HL-60/S4 treated with phorbol 12-myristate 13-acetate at 8.2 ng/mL for 4 days and 3 days (cell line): ENCODE data around the gene MAPK12.

Experiments used
- in situ Hi-C: fragments of 300-500 bp; cut with MboI; formaldehyde crosslinking; loops from 2 replicates; pipeline ENCODE4 v1.15.0; 2022; ENCODE audit warnings: low sequenced_read_pairs

MAPK12 gene

DNA sequence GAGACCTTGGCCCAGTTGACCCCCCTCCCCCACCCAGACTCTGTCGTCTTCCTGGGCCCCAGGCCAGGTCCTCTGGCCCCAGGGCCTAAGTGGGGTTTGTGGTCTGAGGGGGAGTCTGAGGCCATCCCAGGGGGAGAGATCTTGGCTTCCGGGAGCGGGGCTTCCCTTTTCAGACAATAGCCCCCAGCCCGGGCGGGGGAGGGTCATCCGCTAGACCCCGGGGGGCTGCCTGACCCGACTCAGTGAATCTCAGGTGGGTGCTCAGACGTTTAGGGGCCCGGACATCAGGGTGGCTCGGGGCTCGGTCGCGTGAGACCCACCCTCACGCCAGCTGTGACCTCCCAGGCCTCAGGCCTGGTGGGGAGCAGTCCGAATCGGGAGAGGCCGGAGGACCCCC lies 8.1 kb upstream of the MAPK12 start:
- in situ Hi-C loops: no loop called here

DNA sequence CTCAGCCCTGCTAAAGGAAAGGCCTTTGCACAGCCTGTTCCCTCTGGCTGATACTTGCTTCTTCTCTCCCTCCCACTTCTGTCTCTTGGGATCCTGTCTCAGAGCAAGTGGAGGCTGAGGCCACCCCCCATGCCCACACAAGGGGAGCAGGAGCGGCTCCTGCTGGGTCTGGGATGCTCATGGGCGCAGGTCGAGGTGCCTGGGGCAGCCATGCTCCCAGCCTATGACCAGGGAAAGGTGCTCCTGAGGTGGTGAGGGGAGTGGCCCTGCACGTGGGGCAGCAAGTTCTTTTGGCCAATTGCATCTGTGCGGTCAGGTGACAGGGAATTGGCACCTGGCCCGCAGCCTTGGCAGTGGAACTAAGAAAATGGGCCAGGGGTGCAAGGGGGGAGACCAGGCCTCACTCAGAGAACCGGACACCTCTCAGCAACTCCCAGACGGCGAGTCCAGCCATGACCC lies 7.2 kb upstream of the MAPK12 start:
- in situ Hi-C loops: no loop called here

DNA sequence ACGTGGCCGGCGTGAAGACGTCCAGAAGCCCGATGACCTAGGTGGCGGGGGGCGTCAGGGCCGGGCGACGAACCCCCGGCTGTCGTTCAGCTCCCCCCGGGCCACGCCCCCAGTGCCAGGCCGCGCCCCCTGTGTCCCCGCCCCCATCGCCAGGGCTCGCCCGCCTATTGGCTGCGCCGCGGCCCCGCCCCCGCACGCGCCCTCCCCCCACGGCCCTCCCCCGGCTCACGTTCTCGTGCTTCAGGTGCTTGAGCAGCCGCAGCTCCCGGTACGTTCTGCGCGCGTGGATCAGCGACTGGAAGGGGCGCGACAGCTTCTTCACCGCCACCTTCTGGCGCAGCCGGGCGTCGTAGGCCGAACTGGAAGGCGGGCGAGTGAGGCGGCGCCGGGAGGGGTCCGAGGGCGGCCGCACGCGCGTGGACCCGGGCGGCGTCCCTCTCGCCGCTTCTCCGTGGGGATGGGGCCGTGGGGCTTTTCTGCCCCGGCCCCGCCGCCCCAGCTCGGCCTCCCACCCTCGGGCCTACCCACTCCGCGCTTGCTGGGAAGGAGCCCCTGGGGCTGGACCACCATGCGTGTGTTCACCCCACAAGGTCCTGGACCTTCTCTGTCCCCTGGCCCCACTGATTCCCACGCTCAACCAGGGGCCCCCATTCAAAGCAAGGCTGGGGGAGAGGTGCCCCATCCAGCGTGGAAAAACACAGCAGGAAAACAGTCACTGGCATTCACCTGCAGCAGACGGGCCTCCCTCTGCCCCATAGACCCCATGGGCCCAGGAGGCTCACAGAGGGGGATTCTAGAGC lies 6.3 kb upstream of the MAPK12 start:
- in situ Hi-C loops: no loop called here

DNA sequence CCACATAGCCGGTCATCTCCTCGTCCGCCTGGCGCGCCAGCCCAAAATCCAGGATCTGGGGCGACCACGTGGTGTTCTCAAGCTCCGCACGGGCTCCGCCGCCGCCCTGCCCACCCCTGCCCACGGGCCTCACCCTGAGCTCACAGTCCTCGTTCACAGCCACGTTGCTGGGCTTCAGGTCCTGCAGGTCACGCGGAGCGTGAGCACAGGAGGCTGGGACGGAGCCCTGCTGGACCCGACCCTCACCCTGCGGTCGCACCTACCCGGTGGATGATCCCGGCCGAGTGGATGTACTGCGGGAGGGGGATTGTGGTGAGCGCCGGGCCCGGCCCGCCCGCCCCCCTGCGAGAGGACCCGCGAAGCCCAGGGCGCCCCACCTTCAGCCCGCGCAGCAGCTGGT lies 5.5 kb upstream of the MAPK12 start:
- in situ Hi-C loops: no loop called here

DNA sequence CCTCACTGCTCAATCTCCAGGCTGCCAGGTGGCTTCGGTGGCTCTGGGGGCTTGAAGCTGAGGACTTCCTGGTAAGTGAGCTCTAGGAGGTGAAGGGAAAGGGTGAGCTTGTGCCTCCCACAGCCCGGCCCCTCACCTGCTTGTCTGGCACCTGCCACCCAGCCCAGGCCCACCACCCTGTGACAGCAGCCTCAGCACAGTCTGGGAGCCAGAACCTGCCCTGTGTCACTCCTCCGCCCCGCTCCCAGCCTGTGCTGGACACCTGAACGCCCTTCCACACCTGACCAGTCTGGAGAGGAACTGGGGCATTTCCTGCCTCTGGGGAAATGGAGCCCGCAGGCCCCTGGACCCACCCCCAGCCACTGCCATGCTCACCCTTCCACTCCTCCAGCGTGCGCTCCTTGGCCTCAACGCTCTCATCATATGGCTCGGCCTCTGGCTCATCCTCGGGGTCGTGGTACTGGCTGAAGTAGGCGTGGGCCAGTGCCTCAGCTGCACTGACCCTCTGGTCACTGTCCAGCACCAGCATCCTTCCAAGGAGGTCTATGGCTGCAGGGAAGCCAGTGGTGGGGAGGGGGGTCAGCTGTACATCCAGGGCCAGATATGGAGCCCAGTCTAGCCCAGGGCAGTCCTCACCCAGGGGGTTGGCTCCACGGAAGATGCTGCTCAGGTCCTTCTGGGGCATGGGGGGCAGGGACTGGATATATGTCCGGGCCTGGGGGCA lies 3.6 kb upstream of the MAPK12 start:
- in situ Hi-C loops: no loop called here

DNA sequence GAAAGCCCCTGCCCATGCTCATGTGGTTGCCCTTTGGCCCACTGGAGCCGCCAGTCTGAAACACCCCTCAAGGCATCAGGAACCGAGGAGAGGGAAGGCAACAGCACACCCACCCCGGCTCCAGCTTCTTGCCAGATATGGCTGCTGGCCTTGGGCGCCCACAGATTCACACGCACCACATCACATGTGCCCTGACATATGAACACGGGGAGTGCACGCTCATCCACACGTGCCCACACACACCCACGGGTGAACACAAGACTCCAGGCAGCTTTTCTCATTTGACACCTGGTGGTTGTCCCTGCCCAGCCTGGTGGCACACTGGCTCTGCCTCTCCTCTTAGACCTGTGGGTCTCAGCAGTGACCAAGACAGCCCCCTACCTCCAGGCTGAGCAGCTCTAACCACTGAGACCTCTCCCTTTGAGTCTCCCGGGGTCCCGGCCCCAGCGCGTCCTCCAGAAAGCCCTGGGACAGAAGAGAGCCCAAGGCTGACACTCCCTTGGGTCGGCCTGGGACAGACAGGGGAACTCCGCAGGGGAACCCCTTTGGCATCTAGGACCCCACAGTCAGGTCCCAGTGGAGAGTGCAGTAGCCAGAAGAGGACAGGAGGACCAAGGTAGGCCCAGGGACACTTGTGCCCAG lies 2.7 kb upstream of the MAPK12 start:
- in situ Hi-C loops: no loop called here

DNA sequence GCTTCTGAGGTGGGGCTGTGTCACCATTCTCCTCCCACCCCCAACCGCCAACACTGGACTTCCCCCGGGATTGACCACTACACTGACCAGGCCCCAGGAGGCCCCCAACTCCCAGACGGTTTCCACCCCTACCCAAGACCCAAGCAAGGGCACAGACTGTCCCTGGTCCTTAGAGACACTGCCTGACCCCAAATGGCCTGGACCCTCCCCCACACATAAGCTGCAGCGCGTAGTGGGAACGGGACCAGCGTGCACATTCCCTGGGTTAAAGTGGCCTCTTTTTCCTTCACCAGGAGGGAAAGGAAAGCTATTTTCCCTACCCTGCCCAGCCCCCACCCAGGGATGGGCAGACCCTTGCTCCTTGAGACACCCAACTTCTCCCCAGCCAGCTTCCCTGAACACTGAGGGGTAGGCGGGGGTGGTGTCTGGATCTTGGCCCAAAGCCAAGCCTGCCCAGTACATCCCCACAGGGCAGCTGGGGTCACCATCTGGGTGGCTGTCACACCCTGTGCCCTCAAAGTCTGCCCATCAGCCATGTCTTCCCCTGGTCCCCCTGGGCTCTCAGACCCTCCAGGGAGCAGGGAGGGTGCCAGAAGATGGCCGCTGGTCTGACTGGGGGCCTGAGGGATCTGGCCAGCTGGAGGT lies 1.6 kb upstream of the MAPK12 start:
- in situ Hi-C loops: no loop called here

DNA sequence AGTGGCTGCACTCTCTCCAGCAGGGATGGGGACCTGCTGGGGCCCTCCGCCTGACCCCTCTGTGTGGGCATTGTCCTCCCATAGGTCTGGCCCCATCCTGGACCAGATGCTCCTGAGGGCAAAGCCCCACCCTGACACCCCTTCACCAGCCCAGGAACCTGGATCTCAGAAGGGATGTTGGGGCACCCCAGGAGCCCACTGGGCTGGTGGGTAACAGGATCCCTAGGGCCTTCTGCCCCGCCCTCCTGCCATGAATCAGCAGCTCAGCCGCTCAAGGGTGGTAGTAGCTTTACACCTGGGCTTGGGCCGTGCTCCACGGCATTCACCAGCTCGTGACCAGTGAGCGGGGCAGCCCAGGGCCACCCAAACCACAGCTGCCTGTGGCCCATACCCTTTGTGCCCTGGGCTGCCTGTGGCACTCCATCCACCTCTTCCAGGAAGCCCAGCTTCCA lies 1.0 kb upstream of the MAPK12 start:
- in situ Hi-C loops: no loop called here

DNA sequence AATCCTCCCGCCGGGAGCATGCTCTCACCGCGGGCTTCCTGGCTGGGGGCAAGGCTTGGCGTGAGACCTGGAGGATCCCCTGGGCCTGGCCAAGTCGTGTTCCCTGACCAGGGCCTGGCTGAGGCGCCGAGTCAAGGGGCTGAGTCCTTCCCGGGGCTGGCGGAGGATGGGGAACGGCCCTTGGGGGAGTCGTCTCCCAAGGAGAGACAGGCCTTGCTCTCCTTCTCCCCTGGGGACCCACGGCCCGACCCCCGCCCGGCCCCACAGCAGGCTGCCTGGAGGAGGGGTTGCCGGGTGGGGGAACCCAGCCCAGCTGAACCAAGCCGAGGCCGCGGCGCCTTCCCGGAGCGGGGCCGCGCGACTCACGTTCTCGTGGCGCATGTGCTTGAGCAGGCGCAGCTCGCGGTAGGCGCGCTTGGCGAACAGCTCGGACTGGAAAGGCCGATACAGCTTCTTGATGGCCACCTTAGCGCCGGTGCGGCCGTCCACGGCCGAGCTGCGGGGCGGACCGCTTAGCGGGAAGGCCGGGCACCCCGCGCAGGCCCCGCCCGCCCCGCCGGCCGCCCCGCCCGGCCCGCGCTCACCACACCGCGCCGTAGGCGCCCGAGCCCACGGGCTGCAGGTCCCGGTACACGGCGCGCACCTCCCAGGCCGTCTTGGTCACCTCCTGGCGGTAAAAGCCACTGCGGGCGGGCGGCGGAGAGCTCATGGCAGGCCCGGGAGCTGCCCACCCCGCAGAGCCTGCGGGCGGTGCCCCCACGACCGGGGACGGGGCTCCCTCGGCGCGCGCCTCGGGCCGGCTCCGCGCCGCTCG lies 475 bp downstream of the MAPK12 start:
- in situ Hi-C loops: no loop called here

DNA sequence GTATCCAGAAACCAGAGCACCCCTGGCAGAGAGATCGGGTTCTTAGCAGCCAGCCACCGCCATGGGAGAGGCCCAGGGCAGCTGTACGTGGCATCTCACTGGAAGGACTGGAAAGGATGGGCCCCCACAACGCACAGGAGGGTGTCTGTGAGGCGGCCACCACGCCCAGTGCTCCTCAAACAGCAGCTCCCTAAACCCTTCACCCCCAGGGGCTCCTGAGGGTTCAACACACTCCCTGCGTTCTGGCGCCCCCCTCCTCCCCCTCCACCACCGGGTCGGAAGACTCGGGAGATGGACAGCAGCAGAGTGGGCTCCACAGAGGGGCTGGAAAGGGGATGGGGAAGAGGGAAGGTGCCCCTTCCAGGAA lies 1.1 kb downstream of the MAPK12 start:
- in situ Hi-C loops: no loop called here

DNA sequence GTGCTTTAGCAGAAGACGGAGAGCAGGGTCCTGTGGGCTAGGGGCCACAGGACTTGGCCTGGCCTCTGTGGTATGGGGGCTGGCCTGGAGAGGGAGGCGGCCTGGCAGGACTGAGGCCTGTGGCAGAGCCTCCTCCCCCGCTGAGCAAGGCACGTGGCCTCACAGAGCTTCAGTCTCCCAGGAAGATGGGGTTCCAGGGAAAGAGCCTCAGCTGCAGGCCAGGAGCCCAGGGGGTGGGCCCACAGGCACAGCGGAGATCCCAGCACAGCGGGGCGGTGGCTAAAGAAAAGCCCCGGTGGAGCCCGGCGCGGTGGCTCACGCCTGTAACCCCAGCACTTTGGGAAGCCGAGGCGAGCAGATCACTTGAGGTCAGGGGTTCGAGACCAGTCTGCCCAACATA lies 2.2 kb downstream of the MAPK12 start:
- in situ Hi-C loops: no loop called here

DNA sequence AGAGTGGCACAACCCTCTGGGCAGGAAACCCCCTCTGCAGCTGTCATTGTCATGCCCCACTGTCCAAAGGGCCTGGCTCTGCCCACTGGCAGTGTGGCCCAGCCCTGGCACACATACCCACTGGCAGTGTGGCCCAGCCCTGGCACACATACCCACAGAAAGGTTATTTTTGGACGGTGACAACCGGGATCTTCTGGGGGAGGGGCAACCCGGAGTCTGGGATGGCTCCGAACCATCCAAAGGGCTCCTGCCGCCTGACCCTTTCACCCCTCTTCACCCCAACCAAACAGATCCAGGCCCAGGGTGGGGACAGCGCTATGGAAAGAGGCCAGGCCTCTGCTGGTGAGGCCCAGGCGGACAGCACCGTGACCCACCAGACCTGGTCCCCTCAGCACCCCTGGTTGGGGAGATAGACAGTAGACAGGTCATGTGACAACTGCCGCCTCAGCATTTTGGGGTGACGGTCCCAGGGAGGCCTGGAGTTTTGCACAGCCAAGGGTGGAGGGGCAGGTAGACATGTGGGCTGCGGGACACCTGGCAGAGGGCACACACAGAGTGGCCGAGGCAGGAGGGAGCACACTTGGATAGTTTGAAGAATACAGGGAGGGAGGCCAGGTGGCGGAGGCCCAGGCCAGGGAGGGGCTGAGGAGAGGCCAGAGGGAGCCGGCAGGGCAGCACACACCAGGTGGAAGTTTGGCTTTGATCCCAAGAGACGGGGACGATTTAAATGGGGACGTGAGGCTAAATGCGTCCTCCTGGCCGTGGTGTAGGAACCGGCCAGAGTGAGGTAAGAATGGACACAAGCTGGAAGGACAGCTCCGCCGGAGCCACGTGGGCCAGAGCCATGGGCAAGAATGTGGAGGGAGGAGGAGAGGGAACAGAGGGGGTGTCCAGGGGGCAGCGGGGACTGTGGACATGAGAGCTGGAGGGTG lies 2.9 kb downstream of the MAPK12 start:
- in situ Hi-C loops: no loop called here

DNA sequence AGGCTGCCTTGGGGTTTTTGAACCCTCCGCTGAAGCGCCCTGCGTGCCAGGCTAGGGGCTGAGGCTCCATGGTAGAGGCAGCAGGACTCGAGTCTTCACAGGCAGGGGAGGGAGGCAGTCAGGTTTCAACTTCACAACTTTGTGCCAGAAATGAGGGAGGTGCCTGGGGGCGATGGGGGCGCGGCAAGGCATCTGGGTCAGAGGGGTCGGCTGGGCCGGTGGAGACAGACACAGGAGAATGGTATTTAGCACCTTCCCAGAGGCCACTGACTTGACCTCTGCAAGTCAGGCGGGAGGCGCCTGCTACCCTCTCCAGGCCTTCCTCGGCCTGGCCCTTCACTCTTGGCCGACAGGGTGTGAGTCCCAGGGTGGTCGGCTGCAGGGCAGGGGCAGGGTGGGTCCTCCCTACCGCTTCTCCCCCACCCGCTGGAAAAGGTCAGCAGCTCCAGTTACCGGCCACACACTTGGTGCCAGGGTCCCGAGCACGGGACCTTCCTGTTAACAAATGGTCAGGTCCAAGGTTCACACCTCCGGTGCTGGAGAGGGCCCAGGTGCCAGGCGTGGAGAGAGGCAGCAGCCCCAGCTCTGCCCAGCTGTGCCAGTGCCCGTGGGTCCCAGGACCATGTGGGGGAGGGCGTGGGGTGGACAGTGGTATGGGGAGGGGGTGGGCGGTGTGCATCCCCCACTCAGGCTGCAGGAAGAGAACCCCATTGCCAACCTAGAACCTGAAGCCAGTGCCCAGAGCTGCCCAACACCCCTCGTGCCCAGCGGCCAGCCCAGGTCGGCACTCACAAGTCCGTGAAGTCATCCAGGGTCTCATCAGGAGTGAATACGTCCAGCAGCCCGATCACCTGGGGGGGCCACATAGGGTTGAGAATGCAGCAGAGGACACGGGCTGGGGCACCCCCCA lies 3.8 kb downstream of the MAPK12 start:
- in situ Hi-C loops: no loop called here

DNA sequence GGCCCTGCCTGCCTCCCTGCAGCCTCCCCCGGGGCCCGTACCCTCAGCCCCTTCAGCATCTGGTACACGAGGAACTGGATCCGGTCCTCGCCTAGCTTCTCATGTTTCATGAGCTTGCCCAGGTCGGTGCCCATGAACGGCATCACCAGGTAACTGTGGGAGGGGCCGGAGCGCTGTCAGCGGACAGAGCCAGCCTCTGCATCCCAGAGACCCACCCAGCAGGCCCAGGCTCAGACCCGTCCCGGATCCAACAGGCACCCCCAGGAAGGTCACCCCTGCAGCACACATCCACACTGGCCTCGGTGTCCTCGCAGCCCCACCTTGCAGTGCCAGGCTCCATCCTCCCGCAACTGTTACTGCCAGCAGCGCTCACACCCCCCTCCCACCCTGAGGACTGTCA lies 4.4 kb downstream of the MAPK12 start:
- in situ Hi-C loops: no loop called here

DNA sequence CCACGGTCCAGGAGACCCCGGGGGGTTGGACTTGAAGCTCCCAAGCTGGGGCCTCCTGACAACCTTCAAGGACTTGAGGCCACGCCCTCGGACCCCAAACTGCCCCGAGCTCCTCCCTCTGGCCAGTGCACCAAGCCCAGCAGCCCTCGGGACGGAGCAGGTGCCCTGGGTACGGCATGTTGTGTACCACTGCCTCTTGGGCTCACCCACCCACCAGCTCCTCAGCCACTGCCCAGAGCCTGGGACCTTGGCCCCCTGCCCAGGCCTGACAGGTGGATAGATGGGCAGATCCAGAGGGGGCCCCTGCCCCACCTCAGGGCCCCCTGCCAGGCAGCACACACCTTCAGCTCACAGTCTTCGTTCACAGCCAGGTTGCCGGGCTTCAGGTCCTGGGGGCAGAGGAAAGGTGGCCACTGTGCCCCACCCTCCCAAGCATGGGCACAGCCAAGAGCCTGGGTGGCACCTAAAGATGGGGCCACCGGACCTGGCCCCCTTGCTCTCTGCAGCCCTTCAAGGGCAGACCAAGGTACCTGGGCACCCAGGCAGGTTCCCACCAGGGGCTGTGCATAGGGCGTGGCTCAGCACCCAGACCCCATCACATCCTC lies 5.1 kb downstream of the MAPK12 start:
- in situ Hi-C loops: no loop called here

DNA sequence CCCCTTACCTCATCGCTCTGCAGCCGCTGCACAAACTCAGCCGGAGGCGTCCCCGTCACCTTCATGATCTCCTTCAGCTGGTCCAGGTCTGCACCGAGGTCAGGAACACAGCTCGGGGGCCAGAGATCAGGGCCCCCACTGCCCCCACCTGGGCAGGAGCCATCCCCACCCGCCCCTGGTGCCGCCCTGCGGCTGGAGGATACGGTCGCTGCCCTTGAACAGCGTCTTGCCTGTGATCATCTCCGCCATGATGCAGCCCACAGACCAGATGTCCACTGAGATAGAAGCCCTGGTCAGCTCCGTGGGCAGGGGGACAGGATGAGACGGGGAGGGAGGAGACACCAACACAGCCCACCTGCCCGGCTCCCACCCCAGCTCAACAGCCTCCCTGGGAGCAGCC lies 5.9 kb downstream of the MAPK12 start:
- in situ Hi-C loops: no loop called here

DNA sequence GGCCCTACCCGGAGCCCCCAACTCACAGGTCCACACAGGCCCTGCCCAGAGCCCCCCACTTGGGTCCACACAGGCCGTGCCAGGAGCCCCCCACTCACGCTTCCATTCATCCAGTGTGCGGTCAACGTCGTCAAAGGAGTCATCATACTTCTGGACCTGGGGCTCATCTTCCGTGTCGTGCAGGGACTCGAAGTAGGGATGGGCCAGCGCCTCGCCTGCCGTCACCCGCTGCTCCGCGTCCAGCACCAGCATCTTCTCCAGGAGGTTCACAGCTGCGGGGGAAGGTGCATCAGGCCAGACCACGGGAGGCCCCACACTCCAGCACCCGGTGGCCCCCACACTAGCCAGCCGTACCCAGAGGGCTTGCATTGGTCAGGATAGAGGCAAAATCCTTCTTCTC lies 6.4 kb downstream of the MAPK12 start:
- in situ Hi-C loops: no loop called here

DNA sequence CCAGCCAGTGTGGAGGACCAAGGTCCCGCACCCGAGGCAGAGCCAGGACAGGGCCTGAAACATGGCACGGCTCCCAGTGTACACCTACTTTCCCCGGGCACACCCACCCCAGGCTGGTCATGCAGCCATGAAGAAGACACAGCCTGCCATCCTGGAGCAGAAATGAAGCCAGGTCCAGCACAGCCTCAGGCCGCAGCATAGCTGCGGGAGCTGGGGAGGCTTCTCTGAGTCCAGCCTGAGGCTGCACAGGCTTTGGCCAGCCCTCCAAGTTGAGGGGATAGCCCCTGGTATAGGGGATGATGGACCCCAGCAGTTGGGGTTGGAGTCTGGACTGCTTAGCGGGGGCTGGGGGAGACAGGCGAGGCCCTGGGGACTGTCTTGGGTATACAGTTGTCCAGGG lies 7.5 kb downstream of the MAPK12 start:
- in situ Hi-C loops: no loop called here
